H1 (cell line): ENCODE results near the gene SGO2. TPM values are rescaled to one million over a fixed set of nuclear protein-coding genes. Genes with fewer than 3 reads are reported as not detected.

Source experiments
- CTCF ChIA-PET: fragments of 300-600 bp; sonication (Branson Sonifier 250); formaldehyde crosslinking; loops from one replicate; lab custom pipeline; 2021; ENCODE audit not compliant: partially characterized antibody; lab: Charles Lee
- POLR2A ChIA-PET: fragments of 300-600 bp; sonication (Branson Sonifier 250); formaldehyde crosslinking; loops from one replicate; lab custom pipeline; 2021; ENCODE audit warnings: inconsistent platforms; ENCODE audit not compliant: partially characterized antibody; lab: Charles Lee
- DNase-seq, 2 experiments: peaks; one replicate each; pipeline versions ENCODE4 v3.0.0 to v3.0.0-alpha.2; 2010 to 2022; ENCODE audit warnings: low spot score in 2 of 2, low read depth in 1 of 2, mixed read lengths in 1 of 2
- FAIRE-seq: peaks from 2 replicates; lab custom pipeline; 2011; peaks lifted over from hg19 to GRCh38; lab: Jason Lieb, UNC
- H2AFZ ChIP-seq: 2 replicates; pipeline ENCODE4 v1.8.1; 2012; ENCODE audit warnings: low read length, inconsistent platforms
- H2AK5ac ChIP-seq: 2 replicates; pipeline ENCODE4 v1.6.1; 2013; ENCODE audit warnings: low read depth, low read length
- H2BK120ac ChIP-seq: replicated peaks from 2 replicates; pipeline ENCODE3; 2013; ENCODE audit warnings: low read depth, low read length, inconsistent platforms
- H2BK12ac ChIP-seq: 2 replicates; pipeline ENCODE4 v1.6.1; 2013; ENCODE audit warnings: low read depth, low read length
- H2BK15ac ChIP-seq: 2 replicates; pipeline ENCODE4 v1.6.1; 2013; ENCODE audit warnings: low read length
- H2BK20ac ChIP-seq: 2 replicates; pipeline ENCODE4 v1.6.1; 2013; ENCODE audit warnings: low read length
- H2BK5ac ChIP-seq: 2 replicates; pipeline ENCODE4 v1.6.1; 2013; ENCODE audit warnings: low read depth, low read length
- H3K14ac ChIP-seq: 2 replicates; pipeline ENCODE4 v1.6.1; 2013; ENCODE audit warnings: inconsistent platforms; ENCODE audit not compliant: insufficient read length
- H3K18ac ChIP-seq: 2 replicates; pipeline ENCODE4 v1.6.1; 2013; ENCODE audit warnings: low read length; ENCODE audit errors: extremely low read depth
- H3K23ac ChIP-seq: 2 replicates; pipeline ENCODE4 v1.6.1; 2013; ENCODE audit warnings: inconsistent platforms; ENCODE audit not compliant: insufficient read length
- H3K23me2 ChIP-seq: 2 replicates; pipeline ENCODE4 v1.6.1; 2013; ENCODE audit warnings: low read depth, low read length
- H3K27ac ChIP-seq: 2 replicates; pipeline ENCODE4 v1.6.1; 2011; ENCODE audit warnings: low read depth, low read length, inconsistent platforms
- H3K27me3 ChIP-seq, 4 experiments: replicated peaks in 1 of 4; 1 replicate in 1 of 4; 2 replicates in 3 of 4; pipeline versions ENCODE4 v1.6.1 to v1.8.1; 2011 to 2013; ENCODE audit warnings: low read length in 3 of 4, mild to moderate bottlenecking in 3 of 4, inconsistent platforms in 2 of 4, mixed read lengths in 2 of 4, moderate library complexity in 1 of 4; ENCODE audit not compliant: control insufficient read depth in 3 of 4, insufficient read depth in 3 of 4; ENCODE audit errors: extremely low read depth in 1 of 4
- H3K36me3 ChIP-seq, 4 experiments: 2 replicates each; pipeline versions ENCODE4 v1.6.1 to v1.8.1; 2011 to 2013; ENCODE audit warnings: mild to moderate bottlenecking in 4 of 4, low read length in 3 of 4, moderate library complexity in 2 of 4, control low read depth in 1 of 4, inconsistent platforms in 1 of 4; ENCODE audit not compliant: insufficient read depth in 4 of 4, control insufficient read depth in 2 of 4
- H3K4ac ChIP-seq: replicated peaks from 2 replicates; pipeline ENCODE3; 2013; ENCODE audit warnings: low read length, low read depth, mixed read lengths, inconsistent platforms; ENCODE audit not compliant: insufficient read length
- H3K4me1 ChIP-seq, 4 experiments: replicated peaks in 1 of 4; 1 replicate in 1 of 4; 2 replicates in 3 of 4; pipeline versions ENCODE4 v1.6.1 to v1.8.1; 2011 to 2013; ENCODE audit warnings: low read length in 3 of 4, inconsistent platforms in 2 of 4, mixed read lengths in 1 of 4; ENCODE audit not compliant: insufficient read depth in 4 of 4, control insufficient read depth in 3 of 4
- H3K4me2 ChIP-seq, 2 experiments: 2 replicates each; pipeline versions ENCODE4 v1.6.1 to v1.8.1; 2011 to 2013; ENCODE audit warnings: low read depth in 2 of 2, low read length in 2 of 2, control low read depth in 1 of 2, inconsistent platforms in 1 of 2, mild to moderate bottlenecking in 1 of 2; ENCODE audit not compliant: insufficient read depth in 1 of 2
- H3K4me3 ChIP-seq, 4 experiments: fragments of 200-600, 300-600 bp in 1 of 4; sonication (generic), shearing (Covaris generic), sonication (Bioruptor Twin) in 1 of 4; 2 replicates each; pipeline versions ENCODE4 v1.5.1 to v1.8.1; 2011 to 2016; ENCODE audit warnings: low read length in 4 of 4, low read depth in 3 of 4, control low read depth in 2 of 4, inconsistent platforms in 2 of 4, mild to moderate bottlenecking in 2 of 4, mixed read lengths in 1 of 4, moderate library complexity in 1 of 4; ENCODE audit not compliant: insufficient read depth in 2 of 4; ENCODE audit errors: extremely low read depth in 1 of 4
- H3K56ac ChIP-seq: replicated peaks from 2 replicates; pipeline ENCODE3; 2013; ENCODE audit warnings: low read depth, mild to moderate bottlenecking, mixed read lengths, low read length, inconsistent platforms; ENCODE audit not compliant: insufficient read length
- H3K79me1 ChIP-seq: 2 replicates; pipeline ENCODE4 v1.6.1; 2013; ENCODE audit warnings: low read depth, low read length, control low read depth
- H3K79me2 ChIP-seq, 2 experiments: 2 replicates each; pipeline versions ENCODE4 v1.6.1 to v1.8.1; 2012 to 2013; ENCODE audit warnings: low read length in 2 of 2, mild to moderate bottlenecking in 2 of 2, inconsistent platforms in 1 of 2; ENCODE audit not compliant: insufficient read depth in 2 of 2, control insufficient read depth in 1 of 2
- H3K9ac ChIP-seq, 4 experiments: replicated peaks in 1 of 4; 1 replicate in 1 of 4; 2 replicates in 3 of 4; pipeline versions ENCODE4 v1.6.1 to v1.8.1; 2011 to 2013; ENCODE audit warnings: low read depth in 3 of 4, low read length in 3 of 4, control low read depth in 2 of 4, mild to moderate bottlenecking in 2 of 4, moderate library complexity in 2 of 4, inconsistent platforms in 1 of 4; ENCODE audit errors: extremely low read depth in 1 of 4
- H3K9me3 ChIP-seq, 2 experiments: 2 replicates each; pipeline versions ENCODE4 v1.6.1 to v1.8.1; 2012 to 2013; ENCODE audit warnings: mild to moderate bottlenecking in 2 of 2, moderate library complexity in 2 of 2, control low read depth in 1 of 2, inconsistent platforms in 1 of 2, low read depth in 1 of 2, low read length in 1 of 2, mixed read lengths in 1 of 2; ENCODE audit not compliant: insufficient read depth in 2 of 2
- H4K20me1 ChIP-seq, 2 experiments: replicated peaks in 1 of 2; 2 replicates each; pipeline versions ENCODE3 to v1.8.1; 2011 to 2013; ENCODE audit warnings: inconsistent platforms in 2 of 2, low read length in 2 of 2, mild to moderate bottlenecking in 1 of 2; ENCODE audit not compliant: insufficient read depth in 2 of 2, control insufficient read depth in 1 of 2
- H4K5ac ChIP-seq: 2 replicates; pipeline ENCODE4 v1.6.1; 2013; ENCODE audit warnings: low read length, low read depth, mixed read lengths, inconsistent platforms; ENCODE audit not compliant: insufficient read length
- H4K8ac ChIP-seq: 2 replicates; pipeline ENCODE4 v1.8.0; 2013; ENCODE audit warnings: mild to moderate bottlenecking, moderate library complexity, low read length, inconsistent platforms; ENCODE audit not compliant: insufficient read depth; ENCODE audit errors: extremely low read depth
- H4K91ac ChIP-seq: replicated peaks from 2 replicates; pipeline ENCODE3; 2013; ENCODE audit warnings: low read length, mixed read lengths, inconsistent platforms; ENCODE audit not compliant: insufficient read length
- BRCA1 ChIP-seq: IDR thresholded peaks from 2 replicates; pipeline ENCODE4 v1.6.1; 2012; ENCODE audit warnings: low read depth, low read length, improper control_type of control experiment
- CHD2 ChIP-seq: IDR thresholded peaks from 2 replicates; pipeline ENCODE4 v1.6.1; 2012; ENCODE audit warnings: low read length, improper control_type of control experiment
- KDM4A ChIP-seq: IDR thresholded peaks from one replicate; pipeline ENCODE4 v1.7.1; 2012; ENCODE audit warnings: low read depth, mild to moderate bottlenecking, moderate library complexity, low read length, inconsistent platforms; ENCODE audit not compliant: severe bottlenecking
- SIN3A ChIP-seq, 2 experiments: IDR thresholded peaks in 1 of 2; conservative IDR thresholded peaks in 1 of 2; 2 replicates each; pipeline ENCODE4 v1.6.1; 2011 to 2012; ENCODE audit warnings: low read length in 2 of 2, improper control_type of control experiment in 1 of 2, low read depth in 1 of 2, mild to moderate bottlenecking in 1 of 2
- whole genome bisulfite sequencing, 2 experiments: shearing (Covaris generic) in 1 of 2; methylation state at CpG; one replicate each; pipeline versions ENCODE4 v1.1.6 to v1.1.7; 2013 to 2015; ENCODE audit warnings: low lambda C conversion rate in 2 of 2, mixed read lengths in 2 of 2, inconsistent platforms in 1 of 2, low coverage in 1 of 2, missing lambda C conversion rate in 1 of 2; ENCODE audit not compliant: insufficient replicate concordance in 2 of 2, insufficient coverage in 1 of 2, insufficient read length in 1 of 2; ENCODE audit errors: extremely low coverage in 1 of 2, missing lambda C conversion rate in 1 of 2; 5-methylcytosine and 5-hydroxymethylcytosine counted together
- polyA plus RNA-seq, 7 experiments: library from polyadenylated mRNA; depleted of rRNA in 3 of 7; stranded (reverse) in 5 of 7; unstranded in 2 of 7; fragments of >200 nt in 5 of 7; fragments of 200-250 nt in 2 of 7; gene quantifications; 1 replicate in 5 of 7; 2 replicates in 1 of 7; 4 replicates in 1 of 7; pipeline versions ENCODE4 v1.2.1 to v1.2.3, GENCODE V29; 2011 to 2013; ENCODE audit warnings: missing spikeins in 2 of 7, mixed read lengths in 2 of 7
- total RNA-seq: library from RNA; stranded (reverse); fragmentation: NEBNext Ultra II Directional; extraction: Animal tissue kit (Norgen Biotek cat#: 25700); gene quantifications from 2 replicates; pipeline ENCODE4 v1.2.1, GENCODE V29; 2021
- TF ChIP-seq, protein P1 (sequence below): IDR thresholded peaks from 2 replicates; pipeline ENCODE4 v1.6.1; 2011; ENCODE audit warnings: low read depth, mild to moderate bottlenecking, low read length; ENCODE audit not compliant: insufficient read depth
- TF ChIP-seq, protein P2 (sequence below): IDR thresholded peaks from 2 replicates; pipeline ENCODE4 v1.6.1; 2012; ENCODE audit warnings: inconsistent platforms

SGO2 gene
- total and polyA plus RNA-seq, 2 of the 8 experiments (the other 6 are each of a cell fraction or from before 2014, with no cell fraction given), result 2.4 to 33.2 TPM

DNA sequence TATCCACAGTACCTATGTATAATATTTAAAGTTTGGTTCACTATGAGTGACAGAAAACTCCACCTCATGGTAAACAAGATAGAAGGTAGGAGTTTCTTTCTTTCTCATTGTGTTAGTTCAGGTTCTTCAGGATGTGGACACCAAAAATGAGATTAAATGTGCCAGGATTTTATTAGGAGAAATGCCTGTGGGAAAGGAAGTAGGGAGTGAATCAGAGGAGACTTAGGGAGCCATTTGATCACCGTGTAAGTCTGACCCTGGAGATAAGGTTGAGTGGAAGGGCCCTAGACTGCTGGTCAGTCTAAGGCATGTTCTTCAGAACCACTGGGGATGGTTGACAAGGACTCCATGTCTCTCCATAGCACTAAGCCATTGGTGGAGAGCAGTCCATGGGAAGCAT, 67.9 kb downstream of the SGO2 start:
- H3K56ac ChIP-seq, result no peak overlapping the region
- H4K8ac ChIP-seq, result no peak overlapping the region
- no peak overlapping the region for H3K9ac ChIP-seq
- 81% methylated on average over 1 of the region's 1 CpG; no CpG with 5 or more reads in 1 of the 2 experiments for WGBS, 2 experiments
- no peaks in the 10 kb centered on the region for H3K23me2 ChIP-seq
- H3K18ac ChIP-seq, result no peak overlapping the region
- H2BK20ac ChIP-seq, result no peak overlapping the region
- H2BK12ac ChIP-seq, result no peak overlapping the region
- no peaks in the 10 kb centered on the region for H3K4me1 ChIP-seq
- no peak overlapping the region for H4K91ac ChIP-seq
- H2BK15ac ChIP-seq, result no peak overlapping the region
- H3K79me2 ChIP-seq, result no peaks in the 10 kb centered on the region
- H3K79me1 ChIP-seq, result no peaks in the 10 kb centered on the region
- H3K4me2 ChIP-seq, result no peak overlapping the region
- DNase-seq, result no peak
- H2BK120ac ChIP-seq, result no peak overlapping the region
- no peak overlapping the region for H3K4me3 ChIP-seq
- H2AFZ ChIP-seq, result no peak overlapping the region
- ChIA-PET CTCF (interaction anchor here (0.9 to 1.6 kb wide), 2 partner anchors 8 to 104 kb away, joined by 3 to 4 read pairs; partner anchors contain the start of gene AOX1), POLR2A (no interaction called here)
- no peak overlapping the region for H2AK5ac ChIP-seq
- no peak for FAIRE-seq
- no peaks in the 10 kb centered on the region for H3K9me3 ChIP-seq
- H4K20me1 ChIP-seq, result no peaks in the 10 kb centered on the region
- H2BK5ac ChIP-seq, result no peak overlapping the region
- TF ChIP-seq BRCA1 (no peak), CHD2 (no peak), SIN3A (conservative IDR thresholded peaks at IDR 0.05 in 1 of 2, IDR thresholded peaks at IDR 0.05 in 1 of 2; ENCODE audit: low read depth in 1 of 2, low read length in 2 of 2) (no peak), KDM4A (no peak)
- TF ChIP-seq, protein P1, sequence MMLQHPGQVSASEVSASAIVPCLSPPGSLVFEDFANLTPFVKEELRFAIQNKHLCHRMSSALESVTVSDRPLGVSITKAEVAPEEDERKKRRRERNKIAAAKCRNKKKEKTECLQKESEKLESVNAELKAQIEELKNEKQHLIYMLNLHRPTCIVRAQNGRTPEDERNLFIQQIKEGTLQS, result no peak
- TF ChIP-seq, protein P2, sequence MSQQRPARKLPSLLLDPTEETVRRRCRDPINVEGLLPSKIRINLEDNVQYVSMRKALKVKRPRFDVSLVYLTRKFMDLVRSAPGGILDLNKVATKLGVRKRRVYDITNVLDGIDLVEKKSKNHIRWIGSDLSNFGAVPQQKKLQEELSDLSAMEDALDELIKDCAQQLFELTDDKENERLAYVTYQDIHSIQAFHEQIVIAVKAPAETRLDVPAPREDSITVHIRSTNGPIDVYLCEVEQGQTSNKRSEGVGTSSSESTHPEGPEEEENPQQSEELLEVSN, result no peak
- H4K5ac ChIP-seq, result no peak overlapping the region
- no peak overlapping the region for H3K14ac ChIP-seq
- no peak overlapping the region for H3K23ac ChIP-seq
- H3K27me3 ChIP-seq, result no peaks in the 10 kb centered on the region; a peak in 1 of 7 replicates
- no peak overlapping the region for H3K27ac ChIP-seq
- no peaks in the 10 kb centered on the region for H3K36me3 ChIP-seq
- no peak overlapping the region for H3K4ac ChIP-seq
